GM13976 (cell line): ENCODE data around the gene RNF213.

Experiments
- DNase-seq: peaks from one replicate; pipeline ENCODE4 v3.0.0; 2012; ENCODE audit warnings: low spot score
- CTCF ChIP-seq: IDR thresholded peaks from 2 replicates; pipeline ENCODE4 v1.5.1; 2012; ENCODE audit warnings: borderline replicate concordance, mild to moderate bottlenecking; ENCODE audit not compliant: insufficient read depth; ENCODE audit errors: extremely low read depth, missing control alignments, control extremely low read depth
- in situ Hi-C: fragments of 300-500 bp; cut with MboI; formaldehyde crosslinking; loops from one replicate; pipeline ENCODE4 v1.12.0; 2022; ENCODE audit warnings: low sequenced_read_pairs, mixed read lengths, inconsistent platforms; ENCODE audit not compliant: unreplicated experiment

RNF213 gene

DNA sequence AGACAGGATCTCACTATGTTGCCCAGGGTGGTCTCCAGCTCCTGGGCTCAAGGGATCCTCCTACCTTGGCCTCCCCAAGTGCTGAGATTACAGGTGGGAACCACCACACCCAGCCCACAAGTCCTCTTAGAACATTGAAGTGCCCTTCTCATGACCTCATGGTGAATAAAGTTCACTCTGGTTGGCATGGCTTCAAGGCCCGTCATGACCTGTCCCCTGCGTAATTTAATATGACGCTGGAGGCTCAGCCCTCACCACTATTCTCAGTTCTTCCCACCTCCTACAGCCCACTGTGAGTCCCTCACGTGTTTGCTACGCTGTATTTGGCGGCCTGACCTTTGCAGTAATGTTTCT lies 156.3 kb downstream of the RNF213 start:
- TF ChIP-seq CTCF, result no peak
- in situ Hi-C loops, result no loop called here
- no peak for DNase-seq

DNA sequence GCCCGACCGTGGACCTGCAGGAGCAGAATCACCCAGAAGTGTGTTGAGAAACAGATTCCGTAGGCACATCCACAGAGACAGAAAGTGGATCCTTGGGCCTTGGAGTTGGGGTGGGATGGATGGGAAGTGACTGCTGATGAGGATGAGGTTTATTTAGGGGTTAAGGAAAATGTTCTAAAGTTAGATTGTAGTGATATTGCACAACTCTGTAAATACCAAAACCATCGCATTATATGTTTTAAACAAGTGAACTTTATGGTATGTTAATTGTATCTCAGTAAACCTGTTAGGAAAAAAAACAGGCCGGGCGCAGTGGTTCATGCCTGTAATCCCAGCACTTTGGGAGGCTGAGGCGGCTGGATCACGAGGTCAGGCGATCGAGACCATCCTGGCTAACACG lies 157.9 kb downstream of the RNF213 start:
- no peak for DNase-seq
- TF ChIP-seq CTCF, result no peak
- in situ Hi-C loops, result no loop called here

- TF ChIP-seq CTCF, result no peak
- DNase-seq, result no peak
- in situ Hi-C loops, result no loop called here
Measured at GRCh38 chr17:80419255-80419654, 158.6 kb downstream of the RNF213 start.

DNA sequence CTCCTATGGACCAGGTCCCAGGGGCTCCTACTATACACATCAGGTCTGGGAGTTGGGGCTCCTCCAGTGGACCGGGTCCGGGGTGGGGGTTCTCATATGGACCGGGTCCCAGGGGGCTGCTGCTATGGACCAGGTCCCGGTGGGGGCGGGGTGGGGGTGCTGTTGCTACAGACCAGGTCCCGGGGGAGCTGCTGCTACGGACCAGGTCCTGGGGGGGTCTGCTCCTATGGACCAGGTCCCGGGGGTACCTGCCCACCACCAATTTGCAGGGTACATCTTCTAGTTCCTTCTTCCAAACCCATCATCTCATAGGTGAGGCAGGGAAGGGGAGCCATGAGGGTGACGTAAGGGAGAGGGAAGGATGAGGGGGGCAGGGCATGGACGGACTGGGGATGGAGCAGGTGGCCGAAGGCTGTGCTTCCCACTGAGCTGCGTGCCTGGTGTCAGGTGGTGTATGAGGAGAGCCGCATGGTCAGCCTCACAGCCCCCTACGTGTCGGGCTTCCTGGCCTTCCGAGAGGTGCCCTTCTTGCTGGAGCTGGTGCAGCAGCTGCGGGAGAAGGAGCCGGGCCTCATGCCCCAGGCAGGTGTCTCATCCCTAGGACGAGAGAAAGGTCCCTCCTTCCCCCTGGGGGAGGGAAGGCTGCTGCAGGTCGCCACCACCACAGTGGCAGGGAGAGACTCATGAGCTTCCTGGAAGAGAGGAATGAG lies 160.9 kb downstream of the RNF213 start:
- no peak for TF ChIP-seq CTCF
- in situ Hi-C loops, result no loop called here
- no peak for DNase-seq

GRCh38 chr17:80422276-80422675 lies 161.6 kb downstream of the RNF213 start:
- in situ Hi-C loops, result no loop called here
- TF ChIP-seq CTCF, result no peak
- no peak for DNase-seq

DNA sequence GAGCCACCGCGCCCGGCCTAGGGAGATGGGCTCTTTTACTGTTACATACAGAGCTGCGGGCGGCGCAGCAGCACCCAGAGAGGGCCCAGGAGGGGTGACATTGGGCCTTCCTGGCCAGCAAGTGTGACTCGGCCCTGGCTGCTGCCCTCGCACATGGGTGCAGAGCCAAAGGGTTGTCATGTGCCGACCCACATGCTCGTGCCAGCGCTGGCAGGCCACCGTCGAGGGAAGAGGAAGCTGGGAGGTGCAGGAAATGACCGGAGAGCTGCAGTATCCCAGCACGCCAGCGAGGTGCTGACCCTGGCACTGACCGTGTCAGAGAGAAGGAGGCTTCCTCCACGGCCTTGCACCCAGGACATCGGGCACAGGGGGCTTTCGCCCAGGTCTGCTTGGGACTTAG lies 162.3 kb downstream of the RNF213 start:
- DNase-seq, result no peak
- in situ Hi-C loops, result no loop called here
- no peak for TF ChIP-seq CTCF
